ENCODE results near the gene WNT5B. TPM values are rescaled to one million over a fixed set of nuclear protein-coding genes. Genes with fewer than 3 reads are reported as not detected.

Gene WNT5B
- total and polyA plus RNA-seq, 9 of the 15 experiments (the other 6 are each of a cell fraction or from before 2014, with no cell fraction given) = 0.42 to 16.8 (median 5.4) TPM

GRCh38 chr12:1665366-1665765 lies 36.3 kb downstream of the WNT5B start (continued):
- TF ChIP-seq ZNF146 (CRISPR knock-in tag; IDR thresholded peaks at IDR 0.05; ENCODE audit: unreplicated experiment) = no peak

DNA sequence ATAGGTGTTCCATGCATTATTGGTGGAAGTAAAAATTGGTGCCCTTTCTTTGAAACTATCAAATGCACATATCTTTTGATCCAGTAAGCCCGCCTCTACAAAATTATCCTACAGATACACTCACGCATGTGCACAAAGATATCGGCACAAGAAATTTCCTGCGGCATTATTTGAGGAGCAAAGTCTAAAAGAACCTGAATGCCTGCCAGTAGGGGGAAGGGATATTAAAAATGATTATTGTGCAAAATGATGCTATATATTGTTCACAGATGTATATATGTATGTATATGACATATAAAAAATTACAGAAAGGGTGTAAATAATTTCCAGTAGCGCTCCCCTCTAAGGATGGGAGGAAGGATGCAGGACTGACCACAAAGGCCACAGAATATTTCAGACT lies 37.2 kb downstream of the WNT5B start:
- peak overlapping the region in 1 of 2 experiments; percentile 37; a peak in 1 of 4 replicates for H3K9ac ChIP-seq (ENCODE audit: insufficient read depth in 1 of 2, low read depth in 2 of 2, low read length in 2 of 2)
- H4K20me1 ChIP-seq (replicated peaks; ENCODE audit: control insufficient read depth, insufficient read depth, low read length) = no peaks in the 10 kb centered on the region
- no peaks in the 10 kb centered on the region for H3K79me2 ChIP-seq (ENCODE audit: control insufficient read depth, insufficient read depth, low read length)
- in situ Hi-C loops (cut with MboI) (no loop called here), intact Hi-C loops (cut with micrococcal nuclease) (no loop called here)
- no peak overlapping the region for H3K4me3 ChIP-seq
- no peak for FAIRE-seq
- H3K27ac ChIP-seq (ENCODE audit: extremely low read depth, low read depth, low read length) = peak overlapping the region; percentile 69; the same call in 1 of the 3 replicates
- H3K4me1 ChIP-seq (replicated peaks in 1 of 2; ENCODE audit: control insufficient read depth in 2 of 2, insufficient read depth in 2 of 2, low read length in 2 of 2) = peaks cover 11 to 25% of the 10 kb centered on the region in 2 experiments
- DNase-seq (ENCODE audit: extremely low read depth in 1 of 4, low spot score in 3 of 4) = peak in 1 of 4 experiments; percentile 50
- no peaks in the 10 kb centered on the region for H3K27me3 ChIP-seq (ENCODE audit: control insufficient read depth in 2 of 2, insufficient read depth in 2 of 2, low read length in 2 of 2)
- peaks cover 2% of the 10 kb centered on the region; the same call in 1 of the 2 replicates for H3K9me3 ChIP-seq (replicated peaks; ENCODE audit: control insufficient read depth, insufficient read depth, low read depth, low read length)
- peak overlapping the region; percentile 90; the same call in 1 of the 2 replicates for H2AFZ ChIP-seq (ENCODE audit: low read depth, low read length)
- H3K36me3 ChIP-seq (ENCODE audit: control insufficient read depth, insufficient read depth, low read length) = no peaks in the 10 kb centered on the region
- ChIA-PET CTCF (ENCODE audit: low intra/inter-chr PET ratio) (no interaction called here), POLR2A (no interaction called here)
- 0 out of 2 replicates have a peak overlapping the region, but pooled peaks have one; percentile 12 for H3K4me2 ChIP-seq (ENCODE audit: insufficient read depth, low read length)
- H3K9me1 ChIP-seq (ENCODE audit: control insufficient read depth, insufficient read depth, low read length) = no peaks in the 10 kb centered on the region
- no peak for ATAC-seq
- no TSS peak for BruUV-seq (replicated peaks)
- 5% methylated on average over 5 of the region's 5 CpGs for WGBS (ENCODE audit: insufficient coverage, low coverage, missing lambda C conversion rate)
- TF ChIP-seq, protein P1, sequence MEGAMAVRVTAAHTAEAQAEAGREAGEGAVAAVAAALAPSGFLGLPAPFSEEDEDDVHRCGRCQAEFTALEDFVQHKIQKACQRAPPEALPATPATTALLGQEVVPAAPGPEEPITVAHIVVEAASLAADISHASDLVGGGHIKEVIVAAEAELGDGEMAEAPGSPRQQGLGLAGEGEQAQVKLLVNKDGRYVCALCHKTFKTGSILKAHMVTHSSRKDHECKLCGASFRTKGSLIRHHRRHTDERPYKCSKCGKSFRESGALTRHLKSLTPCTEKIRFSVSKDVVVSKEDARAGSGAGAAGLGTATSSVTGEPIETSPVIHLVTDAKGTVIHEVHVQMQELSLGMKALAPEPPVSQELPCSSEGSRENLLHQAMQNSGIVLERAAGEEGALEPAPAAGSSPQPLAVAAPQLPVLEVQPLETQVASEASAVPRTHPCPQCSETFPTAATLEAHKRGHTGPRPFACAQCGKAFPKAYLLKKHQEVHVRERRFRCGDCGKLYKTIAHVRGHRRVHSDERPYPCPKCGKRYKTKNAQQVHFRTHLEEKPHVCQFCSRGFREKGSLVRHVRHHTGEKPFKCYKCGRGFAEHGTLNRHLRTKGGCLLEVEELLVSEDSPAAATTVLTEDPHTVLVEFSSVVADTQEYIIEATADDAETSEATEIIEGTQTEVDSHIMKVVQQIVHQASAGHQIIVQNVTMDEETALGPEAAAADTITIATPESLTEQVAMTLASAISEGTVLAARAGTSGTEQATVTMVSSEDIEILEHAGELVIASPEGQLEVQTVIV (CRISPR knock-in tag; IDR thresholded peaks at IDR 0.05; ENCODE audit: borderline replicate concordance) = no peak
- TF ChIP-seq TEAD4 (IDR thresholded peaks at IDR 0.05; ENCODE audit: low read length) (peak; percentile 42), TEAD4 (CRISPR knock-in tag; IDR thresholded peaks at IDR 0.05; ENCODE audit: borderline replicate concordance) (no peak), KLF16 (IDR thresholded peaks at IDR 0.05) (no peak), ZNF589 (CRISPR knock-in tag; IDR thresholded peaks at IDR 0.05; ENCODE audit: low read depth) (no peak), RNF2 (IDR thresholded peaks at IDR 0.05) (no peak), POLR3G (IDR thresholded peaks at IDR 0.05; ENCODE audit: extremely low read depth, insufficient read length, insufficient replicate concordance) (no peak), CHD2 (IDR thresholded peaks at IDR 0.05; ENCODE audit: low read depth, low read length) (no peak), NR4A1 (CRISPR knock-in tag; IDR thresholded peaks at IDR 0.05) (no peak), NR4A1 (tag; IDR thresholded peaks at IDR 0.05) (no peak), ZNF551 (CRISPR knock-in tag; IDR thresholded peaks at IDR 0.05) (no peak), ZNF140 (CRISPR knock-in tag; IDR thresholded peaks at IDR 0.05) (no peak), CBFA2T3 (IDR thresholded peaks at IDR 0.05) (peak; percentile 43; the same call in 1 of the 2 replicates), RFX7 (CRISPR knock-in tag; IDR thresholded peaks at IDR 0.05) (no peak), ZNF79 (CRISPR knock-in tag; IDR thresholded peaks at IDR 0.05; ENCODE audit: low read depth) (no peak), SNIP1 (IDR thresholded peaks at IDR 0.05; ENCODE audit: low read depth) (no peak), TCF3 (CRISPR knock-in tag; IDR thresholded peaks at IDR 0.05) (peak; percentile 13; the same call in 1 of the 2 replicates), MIER1 (IDR thresholded peaks at IDR 0.05; ENCODE audit: low read depth) (no peak), ZNF175 (CRISPR knock-in tag; IDR thresholded peaks at IDR 0.05; ENCODE audit: low read depth) (no peak), CAMTA2 (CRISPR knock-in tag; conservative IDR thresholded peaks at IDR 0.05) (no peak)

Data from K562 (cell line).